C4-2B (cell line): ENCODE data around the gene SERPINF2.
"Not testable (repeated sequence)": the region's sequence is repeated elsewhere in the genome, so short reads cannot be mapped to it uniquely, and the experiment has no call there.

Source experiments
- H3K27ac ChIP-seq: fragments of 450-650 bp; 2 replicates; pipeline ENCODE4 v1.5.1; 2017
- ZFX ChIP-seq: fragments of 450-650 bp; IDR thresholded peaks from 2 replicates; pipeline ENCODE4 v1.6.1; 2017
- TF ChIP-seq, protein P1 (sequence below): fragments of 450-650 bp; conservative IDR thresholded peaks from 2 replicates; pipeline ENCODE4 v1.5.1; 2017; ENCODE audit warnings: mild to moderate bottlenecking

Gene SERPINF2

DNA sequence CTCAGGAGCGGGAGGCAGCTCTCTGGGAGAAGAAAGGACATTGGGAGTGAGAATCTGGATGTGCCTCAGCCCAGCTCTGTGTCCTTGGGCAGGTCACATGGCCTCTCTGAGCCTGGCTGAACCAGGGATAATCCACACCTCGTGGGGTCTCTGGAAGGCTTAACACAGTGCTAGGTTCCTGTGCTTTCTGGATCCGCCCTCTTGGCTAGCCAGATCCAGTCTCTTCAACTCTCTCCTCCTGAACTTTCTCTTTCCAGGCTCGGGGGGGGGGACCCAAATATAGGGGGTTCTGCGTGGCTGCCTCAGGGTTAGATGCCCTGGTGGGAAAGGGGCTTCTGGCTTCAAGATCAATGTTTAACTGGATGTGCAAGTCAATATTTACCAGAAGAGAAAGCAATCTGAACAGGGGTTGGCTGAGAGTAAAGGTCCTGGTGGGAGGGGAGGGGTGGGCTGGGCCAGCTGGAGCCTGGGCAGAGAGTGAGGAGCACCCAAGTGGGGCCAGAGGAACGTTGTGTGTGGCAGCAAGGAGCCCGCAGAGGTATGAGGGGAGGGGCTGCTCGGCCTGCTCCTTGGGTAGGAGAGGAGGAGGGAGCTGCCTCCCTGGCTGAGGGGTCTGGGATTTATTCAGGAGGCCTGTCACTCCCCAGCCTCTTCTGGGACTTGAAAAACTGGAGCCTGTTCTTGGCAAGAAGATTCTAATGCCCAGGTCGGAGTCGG is at the start of gene SERPINF2:
Gene SERPINF2 (plus strand): TSS at position 501 of the 717 bp plus-strand sequence. CDS start 2,125 bp downstream, outside the sequence.
- H3K27ac ChIP-seq = no peak within 1 kb of the TSS
- TF ChIP-seq, protein P1, sequence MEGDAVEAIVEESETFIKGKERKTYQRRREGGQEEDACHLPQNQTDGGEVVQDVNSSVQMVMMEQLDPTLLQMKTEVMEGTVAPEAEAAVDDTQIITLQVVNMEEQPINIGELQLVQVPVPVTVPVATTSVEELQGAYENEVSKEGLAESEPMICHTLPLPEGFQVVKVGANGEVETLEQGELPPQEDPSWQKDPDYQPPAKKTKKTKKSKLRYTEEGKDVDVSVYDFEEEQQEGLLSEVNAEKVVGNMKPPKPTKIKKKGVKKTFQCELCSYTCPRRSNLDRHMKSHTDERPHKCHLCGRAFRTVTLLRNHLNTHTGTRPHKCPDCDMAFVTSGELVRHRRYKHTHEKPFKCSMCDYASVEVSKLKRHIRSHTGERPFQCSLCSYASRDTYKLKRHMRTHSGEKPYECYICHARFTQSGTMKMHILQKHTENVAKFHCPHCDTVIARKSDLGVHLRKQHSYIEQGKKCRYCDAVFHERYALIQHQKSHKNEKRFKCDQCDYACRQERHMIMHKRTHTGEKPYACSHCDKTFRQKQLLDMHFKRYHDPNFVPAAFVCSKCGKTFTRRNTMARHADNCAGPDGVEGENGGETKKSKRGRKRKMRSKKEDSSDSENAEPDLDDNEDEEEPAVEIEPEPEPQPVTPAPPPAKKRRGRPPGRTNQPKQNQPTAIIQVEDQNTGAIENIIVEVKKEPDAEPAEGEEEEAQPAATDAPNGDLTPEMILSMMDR = no peak
- TF ChIP-seq ZFX = no peak

DNA sequence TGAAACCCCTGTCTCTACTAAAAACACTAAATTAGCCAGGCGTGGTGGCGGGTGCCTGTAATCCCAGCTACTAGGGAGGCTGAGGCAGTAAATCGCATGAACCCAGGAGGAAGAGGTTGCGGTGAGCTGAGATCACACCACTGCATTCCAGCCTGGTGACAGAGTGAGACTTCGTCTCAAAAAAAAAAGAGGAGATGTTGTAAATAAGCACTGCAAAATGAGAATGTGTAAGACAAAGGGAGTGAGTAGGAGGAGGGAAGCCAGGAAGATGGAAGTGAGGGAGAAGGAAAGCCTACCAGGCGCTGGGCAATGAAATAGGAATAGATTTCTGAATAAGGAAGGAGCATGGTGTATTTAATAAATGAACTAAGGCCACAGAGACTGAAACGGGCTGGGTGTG is 49.3 kb upstream of the SERPINF2 start:
- TF ChIP-seq ZFX = no peak
- TF ChIP-seq, protein P1 = no peak
- H3K27ac ChIP-seq = no peak overlapping the region

DNA sequence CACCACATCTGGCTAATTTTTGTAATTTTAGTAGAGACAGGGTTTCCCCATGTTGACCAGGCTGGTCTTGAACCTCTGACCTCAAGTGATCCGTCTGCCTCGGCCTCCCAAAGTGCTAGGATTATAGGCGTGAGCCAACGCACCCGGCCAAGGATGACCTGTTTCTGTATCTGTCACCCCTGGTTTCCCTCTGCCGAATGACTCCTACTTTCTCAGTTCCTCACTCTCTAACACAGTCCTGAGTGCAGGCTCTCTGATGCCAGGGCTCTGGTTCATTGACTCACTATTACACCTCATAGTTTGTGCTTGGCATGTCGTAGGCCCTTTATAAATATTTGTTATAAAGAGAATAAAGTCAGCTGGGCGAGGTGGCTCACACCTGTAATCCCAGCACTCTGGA is 47.3 kb upstream of the SERPINF2 start:
- no peak overlapping the region for H3K27ac ChIP-seq
- TF ChIP-seq ZFX = no peak
- TF ChIP-seq, protein P1 = no peak

DNA sequence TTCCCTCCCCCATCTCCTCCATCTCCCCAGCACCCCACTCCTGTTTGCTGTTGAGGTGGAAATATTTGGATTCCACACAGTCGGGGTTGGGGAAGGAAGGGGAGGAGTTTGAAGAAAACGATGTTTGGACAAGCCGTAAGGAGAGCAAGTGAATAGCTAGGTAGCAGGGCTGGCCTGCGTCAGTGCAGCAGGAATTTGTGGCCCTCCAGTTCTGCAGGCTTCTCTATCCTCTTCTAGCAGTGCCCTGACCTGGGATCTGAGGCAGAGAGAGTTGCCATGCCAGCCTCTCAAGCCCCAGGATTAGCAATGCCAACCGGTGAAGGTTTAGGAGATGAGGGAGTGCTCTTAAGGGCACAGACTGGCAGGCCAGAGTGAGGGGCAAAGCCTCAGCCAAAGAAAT is 45.0 kb upstream of the SERPINF2 start:
- no peak overlapping the region for H3K27ac ChIP-seq
- no peak for TF ChIP-seq ZFX

DNA sequence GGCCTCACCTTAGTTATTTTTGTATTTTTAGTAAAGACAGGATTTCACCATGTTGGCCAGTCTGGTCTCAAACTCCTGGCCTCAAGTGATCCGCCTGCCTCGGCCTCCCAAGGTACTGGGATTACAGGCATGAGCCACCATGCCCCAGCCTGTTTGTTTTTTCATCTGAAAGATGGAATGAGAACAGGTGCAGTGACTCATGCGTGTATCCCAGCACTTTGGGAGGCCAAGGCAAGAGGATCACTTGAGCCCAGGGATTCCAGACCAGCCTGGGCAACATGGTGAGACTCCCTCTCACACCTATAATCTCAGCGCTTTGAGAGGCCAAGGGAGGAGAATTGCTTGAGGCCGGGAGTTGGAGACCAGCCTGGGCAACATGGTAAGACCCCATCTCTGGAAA is 42.8 kb upstream of the SERPINF2 start:
- H3K27ac ChIP-seq = not testable (repeated sequence)

DNA sequence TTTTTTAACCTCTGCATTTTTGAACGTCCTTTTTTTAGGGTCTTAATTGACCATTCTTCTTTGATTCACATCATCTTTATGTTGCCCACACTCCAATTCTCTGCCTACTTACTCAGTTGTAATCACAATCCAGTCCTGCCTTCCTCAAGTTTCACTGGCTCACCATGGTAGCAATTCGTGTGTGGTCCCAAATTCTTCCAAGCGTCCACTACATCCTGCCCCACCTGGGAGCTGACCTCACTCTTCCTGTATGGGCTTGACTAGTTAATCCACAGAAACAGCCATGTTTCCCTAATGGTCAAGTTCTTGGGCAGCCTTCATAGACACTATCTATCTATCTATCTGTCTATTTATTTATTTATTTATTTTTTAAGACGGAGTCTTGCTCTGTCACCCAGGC is 39.6 kb upstream of the SERPINF2 start:
- no peak overlapping the region for H3K27ac ChIP-seq
- TF ChIP-seq, protein P1 = no peak
- TF ChIP-seq ZFX = no peak

DNA sequence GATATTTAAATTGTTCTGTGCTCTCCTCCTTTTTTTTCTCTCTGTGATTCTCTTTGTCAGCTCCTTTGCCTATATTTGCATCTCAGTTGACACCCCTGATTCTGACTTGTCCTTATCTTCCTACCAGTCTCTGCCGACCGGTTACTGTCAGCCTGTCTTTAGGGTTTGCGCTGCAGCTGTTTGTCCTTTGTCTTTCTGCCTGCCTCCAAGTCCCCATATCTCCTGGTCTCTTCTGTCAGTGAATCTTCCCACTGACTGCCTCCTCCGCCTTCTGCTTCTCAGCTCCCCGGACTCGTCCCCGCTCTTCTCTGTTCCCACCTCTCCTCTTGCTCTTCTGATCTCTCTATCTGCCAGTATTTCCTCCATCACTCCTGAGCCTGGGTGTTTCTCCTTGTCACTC is 37.7 kb upstream of the SERPINF2 start:
- H3K27ac ChIP-seq = no peak overlapping the region
- no peak for TF ChIP-seq ZFX
- TF ChIP-seq, protein P1 = no peak

DNA sequence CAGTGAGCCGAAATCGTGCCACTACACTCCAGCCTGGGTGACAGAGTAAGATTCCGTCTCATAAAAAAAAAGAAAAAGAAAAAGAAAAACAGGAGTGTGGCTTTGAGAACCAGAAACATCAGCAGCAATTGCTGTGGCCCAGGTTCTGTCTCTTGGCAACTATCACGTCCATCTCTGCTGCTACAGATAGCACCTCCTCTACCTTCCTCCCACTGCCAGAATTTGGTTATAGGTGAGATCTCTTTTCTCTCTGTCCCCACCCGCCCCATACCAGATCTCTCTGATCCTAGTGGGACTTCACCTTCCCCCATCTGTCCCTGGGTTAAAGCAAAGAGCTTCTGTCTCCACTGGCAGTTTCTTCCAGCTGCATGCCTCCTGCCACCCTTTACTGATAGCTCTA is 35.6 kb upstream of the SERPINF2 start:
- H3K27ac ChIP-seq = no peak overlapping the region
- TF ChIP-seq, protein P1 = no peak
- no peak for TF ChIP-seq ZFX

DNA sequence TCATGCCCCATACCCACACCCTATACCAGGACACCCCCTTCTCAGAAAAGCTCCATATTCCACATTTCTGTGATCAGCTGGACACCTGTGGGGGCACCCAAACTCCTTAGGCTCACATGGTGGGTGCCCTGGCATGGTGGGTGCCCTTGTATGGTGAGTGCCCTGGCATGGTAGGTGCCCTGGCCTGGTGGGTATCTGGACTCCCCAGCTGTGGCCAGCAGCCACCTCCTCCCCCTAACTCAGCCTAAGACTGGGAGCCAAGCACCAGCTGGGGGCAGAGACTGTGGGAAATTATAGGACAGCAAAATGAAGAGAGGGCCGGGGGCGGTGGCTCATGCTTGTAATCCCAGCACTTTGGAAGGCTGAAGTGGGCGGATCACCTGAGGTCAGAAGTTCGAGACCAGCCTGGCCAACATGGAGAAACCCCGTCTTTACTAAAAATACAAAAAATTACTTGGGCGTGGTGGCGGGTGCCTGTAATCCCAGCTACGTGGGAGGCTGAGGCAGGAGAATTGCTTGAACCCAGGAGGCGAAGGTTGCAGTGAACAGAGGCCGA is 33.8 kb upstream of the SERPINF2 start:
- H3K27ac ChIP-seq = not testable (repeated sequence)
